GM21526 (cell line): ENCODE data around the gene FXYD7.
"Not testable (repeated sequence)": the region's sequence is repeated elsewhere in the genome, so short reads cannot be mapped to it uniquely, and the experiment has no call there.

Experiments
- ATAC-seq: cut with Tn5 transposase; IDR thresholded peaks from one replicate; pipeline ENCODE4 v1.9.1; 2021; ENCODE audit warnings: moderate library complexity; ENCODE audit not compliant: unreplicated experiment, low FRiP score

Gene FXYD7

GRCh38 chr19:35143231-35143715 lies at the start of gene FXYD7:
FXYD7 (plus strand) TSS chr19:35143255; CDS start chr19:35143334, 79 bp downstream.
- ATAC-seq = no peak

GRCh38 chr19:35093430-35093829 lies 49.6 kb upstream of the FXYD7 start:
- no peak for ATAC-seq

GRCh38 chr19:35093941-35094647 lies 49.0 kb upstream of the FXYD7 start:
- ATAC-seq = no peak

GRCh38 chr19:35094656-35095055 lies 48.4 kb upstream of the FXYD7 start:
- no peak for ATAC-seq

- ATAC-seq = no peak
These were observed 47.2 kb upstream of the FXYD7 start for GRCh38 chr19:35095667-35096368.

- no peak for ATAC-seq
These were observed 44.5 kb upstream of the FXYD7 start for GRCh38 chr19:35098413-35099049.

GRCh38 chr19:35099155-35099896 lies 43.7 kb upstream of the FXYD7 start:
- ATAC-seq = no peak

- no peak for ATAC-seq
These were observed 43.2 kb upstream of the FXYD7 start for GRCh38 chr19:35099897-35100275.

GRCh38 chr19:35100588-35101533 lies 42.2 kb upstream of the FXYD7 start:
- ATAC-seq = no peak

GRCh38 chr19:35101949-35102348 lies 41.1 kb upstream of the FXYD7 start:
- not testable (repeated sequence) for ATAC-seq

GRCh38 chr19:35103614-35104013 lies 39.4 kb upstream of the FXYD7 start:
- ATAC-seq = not testable (repeated sequence)

- ATAC-seq = no peak
These were observed 38.7 kb upstream of the FXYD7 start for GRCh38 chr19:35104361-35104760.

GRCh38 chr19:35105047-35105410 lies 38.0 kb upstream of the FXYD7 start:
- no peak for ATAC-seq

- no peak for ATAC-seq
These were observed 37.4 kb upstream of the FXYD7 start for GRCh38 chr19:35105411-35106290.

- no peak for ATAC-seq
These were observed 36.8 kb upstream of the FXYD7 start for GRCh38 chr19:35106291-35106583.

- ATAC-seq = no peak
These were observed 36.0 kb upstream of the FXYD7 start for GRCh38 chr19:35106898-35107541.

GRCh38 chr19:35107545-35107944 lies 35.5 kb upstream of the FXYD7 start:
- no peak for ATAC-seq

- ATAC-seq = no peak
These were observed 34.3 kb upstream of the FXYD7 start for GRCh38 chr19:35108730-35109129.
